RWPE1 (cell line): Measurements from ENCODE around the gene NID1.
"Not testable (repeated sequence)": the region's sequence is repeated elsewhere in the genome, so short reads cannot be mapped to it uniquely, and the experiment has no call there.

ENCODE experiments used
- CTCF ChIA-PET: fragments of 350-600 bp; sonication (Branson Sonifier 250); formaldehyde crosslinking; extraction: SDS; loops from one replicate; lab custom pipeline; 2021; lab: Yijun Ruan, JAX
- POLR2A ChIA-PET: fragments of 400-600 bp; formaldehyde crosslinking; extraction: SDS; loops from one replicate; lab custom pipeline; 2020; ENCODE audit warnings: antibody characterized with exemption; ENCODE audit not compliant: low non-redundant PET; lab: Yijun Ruan, JAX
- DNase-seq: peaks from one replicate; pipeline ENCODE4 v3.0.0; 2012; ENCODE audit warnings: low spot score
- H3K27ac ChIP-seq: fragments of 450-650 bp; 2 replicates; pipeline ENCODE4 v1.5.1; 2017
- CTCF ChIP-seq: fragments of 450-650 bp; conservative IDR thresholded peaks from 2 replicates; pipeline ENCODE4 v1.5.1; 2017; ENCODE audit warnings: low read depth, mild to moderate bottlenecking

The NID1 gene

DNA sequence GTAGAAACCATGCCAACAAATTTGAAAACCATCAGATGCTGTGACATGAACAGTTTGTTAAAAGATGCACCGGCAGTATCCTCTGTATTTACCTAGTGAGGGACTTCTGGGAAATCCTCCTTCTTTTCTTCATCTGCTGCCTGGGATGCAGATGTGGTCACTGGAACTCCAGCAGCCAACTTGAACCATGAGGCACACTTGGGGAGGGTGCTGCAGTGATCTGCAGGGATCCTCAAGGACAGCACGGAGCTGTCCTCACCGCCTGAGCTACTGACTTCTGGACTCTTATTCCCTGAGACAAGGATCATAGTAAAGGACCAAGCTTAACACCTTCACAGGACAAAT is 19.5 kb upstream of the NID1 start:
- DNase-seq: no peak
- TF ChIP-seq CTCF: no peak
- ChIA-PET POLR2A (no interaction called here), CTCF (no interaction called here)
- H3K27ac ChIP-seq: no peak overlapping the region

DNA sequence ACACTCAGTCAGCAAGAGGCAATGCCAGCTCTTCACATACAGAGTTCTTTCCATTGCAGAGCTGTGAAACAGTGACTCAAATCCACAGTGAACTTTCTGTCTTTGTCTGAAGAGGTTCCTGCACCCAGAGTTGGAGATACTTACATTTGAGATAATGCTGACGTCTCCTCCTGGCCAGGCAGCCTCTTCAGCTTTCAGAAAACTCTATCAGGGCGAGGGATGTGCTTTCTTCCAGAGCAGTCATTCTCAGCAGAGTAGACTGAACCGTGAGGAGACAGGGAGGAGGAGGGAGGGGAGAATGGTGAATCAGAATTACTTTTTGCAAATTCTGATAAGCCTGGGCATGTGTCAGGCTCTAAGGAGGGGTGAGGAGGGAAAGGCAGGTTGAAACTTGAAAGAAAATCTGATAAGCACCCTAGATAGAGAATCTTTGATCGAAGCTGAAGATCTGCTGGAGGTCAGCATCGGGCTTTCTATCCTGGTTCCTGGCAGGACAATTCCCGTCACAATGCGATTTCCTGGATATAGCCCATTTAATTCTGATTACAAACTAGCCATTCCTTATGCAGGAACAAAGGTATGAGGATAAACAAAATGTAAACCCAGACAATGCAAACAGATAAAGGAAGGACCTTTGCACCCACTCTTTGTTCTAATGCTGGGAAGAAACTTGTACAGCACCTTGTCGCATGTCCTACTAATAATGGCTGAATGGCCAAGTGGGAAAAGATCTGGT is 18.9 kb upstream of the NID1 start:
- peak; percentile 71 for DNase-seq
- ChIA-PET POLR2A (interaction anchor here (0.7 kb wide), 1 partner anchor 455 kb away, joined by 4 read pairs; no protein-coding TSS in a partner anchor), CTCF (no interaction called here)
- no peak for TF ChIP-seq CTCF
- no peak overlapping the region for H3K27ac ChIP-seq

- CTCF ChIA-PET: no interaction called here
Measured at GRCh38 chr1:236082526-236082925, 17.6 kb upstream of the NID1 start.

GRCh38 chr1:236081546-236082227 is 16.8 kb upstream of the NID1 start:
- CTCF ChIA-PET: no interaction called here
- DNase-seq: no peak
- no peak overlapping the region for H3K27ac ChIP-seq
- no peak for TF ChIP-seq CTCF
- POLR2A ChIA-PET: no interaction called here

More at GRCh38 chr1:236082526-236082925, 17.6 kb upstream of the NID1 start:
- TF ChIP-seq CTCF: no peak
- POLR2A ChIA-PET: no interaction called here
- no peak overlapping the region for H3K27ac ChIP-seq
- DNase-seq: no peak

DNA sequence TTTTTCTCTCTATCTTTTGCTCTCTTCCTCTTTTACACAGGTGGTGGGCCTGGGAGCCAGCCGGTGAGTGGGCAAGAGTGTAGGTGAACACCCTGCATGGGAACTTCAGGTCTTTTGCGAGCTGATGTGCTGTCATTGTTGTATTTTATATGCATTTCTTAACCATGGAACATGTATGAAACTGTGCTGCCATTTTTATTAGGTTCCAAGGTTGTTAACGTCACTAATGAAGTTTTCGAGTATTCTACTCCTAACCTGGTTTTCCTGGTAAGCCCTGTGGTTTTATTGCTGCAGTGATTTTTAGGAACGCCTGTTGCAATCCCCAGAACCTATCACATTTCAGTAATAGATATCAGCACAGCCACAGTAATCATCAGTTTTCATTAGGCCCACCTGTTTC is 14.8 kb upstream of the NID1 start:
- DNase-seq: no peak
- TF ChIP-seq CTCF: no peak
- ChIA-PET POLR2A (no interaction called here), CTCF (interaction anchor here (0.6 kb wide), 1 partner anchor 248 kb away, joined by 3 read pairs; no protein-coding TSS in a partner anchor)
- no peak overlapping the region for H3K27ac ChIP-seq

DNA sequence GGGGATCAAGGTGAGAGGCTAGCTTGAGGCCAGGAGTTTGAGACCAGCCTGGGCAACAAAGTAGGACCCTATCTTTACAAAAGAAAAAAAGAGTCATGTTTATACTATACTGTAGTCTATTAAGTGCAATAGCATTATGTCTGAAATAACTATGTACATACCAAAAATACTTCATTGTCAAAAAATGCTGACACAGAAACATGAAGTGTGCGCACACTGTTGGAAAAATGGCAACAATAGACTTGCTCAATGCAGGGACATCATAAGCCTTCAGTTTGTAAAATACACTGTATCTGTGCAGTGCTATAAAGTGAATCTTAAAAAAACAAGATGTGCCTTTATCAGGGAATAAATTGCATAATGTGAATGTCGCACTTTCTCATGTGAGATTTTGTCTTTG is 14.1 kb upstream of the NID1 start:
- no peak for DNase-seq
- no peak overlapping the region for H3K27ac ChIP-seq
- CTCF ChIA-PET: interaction anchor here (0.6 kb wide), 2 partner anchors 248 to 1041 kb away, joined by 3 read pairs; no protein-coding TSS in a partner anchor
- no peak for TF ChIP-seq CTCF
- POLR2A ChIA-PET: no interaction called here

- POLR2A ChIA-PET, DNase-seq, H3K27ac ChIP-seq: not testable (repeated sequence)
- CTCF ChIA-PET: interaction anchor here (0.6 kb wide), 1 partner anchor 67 kb away, joined by 3 read pairs; no protein-coding TSS in a partner anchor
Measured at GRCh38 chr1:236078077-236078476, 13.2 kb upstream of the NID1 start.
